Ishikawa (cell line): ENCODE results near the gene LAMC1.

Source experiments
- CEBPB ChIP-seq: IDR thresholded peaks from 2 replicates; pipeline ENCODE4 v1.6.1; 2012
- CREB1 ChIP-seq: IDR thresholded peaks from 2 replicates; pipeline ENCODE4 v1.6.1; 2012; ENCODE audit warnings: low read depth
- EGR1 ChIP-seq: IDR thresholded peaks from 2 replicates; pipeline ENCODE4 v1.6.1; 2012
- EP300 ChIP-seq: IDR thresholded peaks from 2 replicates; pipeline ENCODE4 v1.6.1; 2012; ENCODE audit warnings: borderline replicate concordance
- FOXM1 ChIP-seq: IDR thresholded peaks from 2 replicates; pipeline ENCODE4 v1.6.1; 2012; ENCODE audit warnings: low read depth, borderline replicate concordance
- NFIC ChIP-seq: IDR thresholded peaks from 2 replicates; pipeline ENCODE4 v1.6.1; 2012
- RAD21 ChIP-seq: IDR thresholded peaks from 2 replicates; pipeline ENCODE4 v1.6.1; 2012; ENCODE audit warnings: low read depth
- TAF1 ChIP-seq: IDR thresholded peaks from 2 replicates; pipeline ENCODE4 v1.6.1; 2012; ENCODE audit warnings: low read depth, mild to moderate bottlenecking
- TCF12 ChIP-seq: IDR thresholded peaks from 2 replicates; pipeline ENCODE4 v1.6.1; 2012; ENCODE audit warnings: low read depth
- TEAD4 ChIP-seq: IDR thresholded peaks from 2 replicates; pipeline ENCODE4 v1.6.1; 2012
- YY1 ChIP-seq: IDR thresholded peaks from 2 replicates; pipeline ENCODE4 v1.6.1; 2012; ENCODE audit warnings: low read depth
- ZBTB7A ChIP-seq: IDR thresholded peaks from 2 replicates; pipeline ENCODE4 v1.6.1; 2012; ENCODE audit warnings: low read depth
- TF ChIP-seq, protein P1 (sequence below): IDR thresholded peaks from 2 replicates; pipeline ENCODE4 v1.6.1; 2012
- TF ChIP-seq, protein P2 (sequence below): IDR thresholded peaks from 2 replicates; pipeline ENCODE4 v1.6.1; 2012; ENCODE audit warnings: low read depth, mild to moderate bottlenecking
- TF ChIP-seq, protein P3 (sequence below): IDR thresholded peaks from 2 replicates; pipeline ENCODE4 v1.6.1; 2012

LAMC1 gene

DNA sequence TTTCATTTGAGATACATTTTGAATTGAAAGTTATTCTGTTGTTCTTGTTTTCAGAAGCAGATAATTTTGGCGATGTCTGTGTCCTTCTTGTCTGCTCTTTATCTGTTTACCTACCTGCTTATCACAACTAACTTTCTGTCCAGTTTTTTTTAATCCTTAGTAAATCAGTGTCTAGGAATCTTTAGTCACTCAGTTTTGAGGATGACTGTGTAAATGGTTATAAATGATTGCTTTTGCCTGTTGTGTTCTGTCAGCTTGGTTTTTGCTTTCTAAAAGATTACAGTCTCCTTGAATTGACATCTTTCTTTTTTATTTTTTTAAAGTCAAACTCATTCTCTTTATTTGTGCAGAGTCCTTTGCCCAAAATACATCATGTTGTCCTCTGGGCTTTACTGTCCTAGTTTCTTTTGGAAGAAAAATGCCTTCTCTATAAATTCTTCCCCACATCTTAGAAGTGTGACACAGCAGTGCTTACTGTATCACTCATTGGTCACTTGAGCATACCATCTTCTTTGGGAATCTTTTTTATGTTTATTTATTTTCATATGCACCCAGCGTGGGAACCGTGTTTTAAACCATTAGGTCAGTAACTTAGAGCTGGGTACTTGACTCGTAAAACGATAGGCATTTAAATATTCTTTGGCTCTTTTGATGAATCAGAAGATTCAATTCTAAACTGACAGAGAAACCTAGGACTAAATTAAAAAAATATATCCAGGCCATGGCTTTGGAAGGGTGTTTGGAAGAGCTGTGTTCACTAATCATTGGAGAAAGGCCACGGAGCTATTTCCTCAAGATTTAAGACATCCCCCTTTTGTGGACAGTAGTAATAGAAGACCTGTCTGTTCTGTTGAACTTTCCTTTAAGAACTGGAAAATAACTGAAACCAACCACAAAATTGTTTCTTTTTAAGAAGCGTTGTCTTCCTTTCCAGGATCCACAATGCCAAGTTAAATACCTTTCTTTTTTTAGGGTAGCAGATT, 20.9 kb downstream of the LAMC1 start:
- TF ChIP-seq, protein P1, sequence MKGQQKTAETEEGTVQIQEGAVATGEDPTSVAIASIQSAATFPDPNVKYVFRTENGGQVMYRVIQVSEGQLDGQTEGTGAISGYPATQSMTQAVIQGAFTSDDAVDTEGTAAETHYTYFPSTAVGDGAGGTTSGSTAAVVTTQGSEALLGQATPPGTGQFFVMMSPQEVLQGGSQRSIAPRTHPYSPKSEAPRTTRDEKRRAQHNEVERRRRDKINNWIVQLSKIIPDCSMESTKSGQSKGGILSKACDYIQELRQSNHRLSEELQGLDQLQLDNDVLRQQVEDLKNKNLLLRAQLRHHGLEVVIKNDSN: no peak
- TF ChIP-seq FOXM1: no peak
- no peak for TF ChIP-seq TEAD4
- no peak for TF ChIP-seq RAD21
- no peak for TF ChIP-seq TAF1
- TF ChIP-seq, protein P2, sequence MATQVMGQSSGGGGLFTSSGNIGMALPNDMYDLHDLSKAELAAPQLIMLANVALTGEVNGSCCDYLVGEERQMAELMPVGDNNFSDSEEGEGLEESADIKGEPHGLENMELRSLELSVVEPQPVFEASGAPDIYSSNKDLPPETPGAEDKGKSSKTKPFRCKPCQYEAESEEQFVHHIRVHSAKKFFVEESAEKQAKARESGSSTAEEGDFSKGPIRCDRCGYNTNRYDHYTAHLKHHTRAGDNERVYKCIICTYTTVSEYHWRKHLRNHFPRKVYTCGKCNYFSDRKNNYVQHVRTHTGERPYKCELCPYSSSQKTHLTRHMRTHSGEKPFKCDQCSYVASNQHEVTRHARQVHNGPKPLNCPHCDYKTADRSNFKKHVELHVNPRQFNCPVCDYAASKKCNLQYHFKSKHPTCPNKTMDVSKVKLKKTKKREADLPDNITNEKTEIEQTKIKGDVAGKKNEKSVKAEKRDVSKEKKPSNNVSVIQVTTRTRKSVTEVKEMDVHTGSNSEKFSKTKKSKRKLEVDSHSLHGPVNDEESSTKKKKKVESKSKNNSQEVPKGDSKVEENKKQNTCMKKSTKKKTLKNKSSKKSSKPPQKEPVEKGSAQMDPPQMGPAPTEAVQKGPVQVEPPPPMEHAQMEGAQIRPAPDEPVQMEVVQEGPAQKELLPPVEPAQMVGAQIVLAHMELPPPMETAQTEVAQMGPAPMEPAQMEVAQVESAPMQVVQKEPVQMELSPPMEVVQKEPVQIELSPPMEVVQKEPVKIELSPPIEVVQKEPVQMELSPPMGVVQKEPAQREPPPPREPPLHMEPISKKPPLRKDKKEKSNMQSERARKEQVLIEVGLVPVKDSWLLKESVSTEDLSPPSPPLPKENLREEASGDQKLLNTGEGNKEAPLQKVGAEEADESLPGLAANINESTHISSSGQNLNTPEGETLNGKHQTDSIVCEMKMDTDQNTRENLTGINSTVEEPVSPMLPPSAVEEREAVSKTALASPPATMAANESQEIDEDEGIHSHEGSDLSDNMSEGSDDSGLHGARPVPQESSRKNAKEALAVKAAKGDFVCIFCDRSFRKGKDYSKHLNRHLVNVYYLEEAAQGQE: no peak
- TF ChIP-seq YY1: no peak
- TF ChIP-seq, protein P3, sequence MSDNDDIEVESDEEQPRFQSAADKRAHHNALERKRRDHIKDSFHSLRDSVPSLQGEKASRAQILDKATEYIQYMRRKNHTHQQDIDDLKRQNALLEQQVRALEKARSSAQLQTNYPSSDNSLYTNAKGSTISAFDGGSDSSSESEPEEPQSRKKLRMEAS: no peak
- TF ChIP-seq TCF12: no peak
- TF ChIP-seq CREB1: no peak
- no peak for TF ChIP-seq ZBTB7A
- TF ChIP-seq EP300: no peak
- TF ChIP-seq NFIC: no peak
- no peak for TF ChIP-seq EGR1
- no peak for TF ChIP-seq CEBPB

DNA sequence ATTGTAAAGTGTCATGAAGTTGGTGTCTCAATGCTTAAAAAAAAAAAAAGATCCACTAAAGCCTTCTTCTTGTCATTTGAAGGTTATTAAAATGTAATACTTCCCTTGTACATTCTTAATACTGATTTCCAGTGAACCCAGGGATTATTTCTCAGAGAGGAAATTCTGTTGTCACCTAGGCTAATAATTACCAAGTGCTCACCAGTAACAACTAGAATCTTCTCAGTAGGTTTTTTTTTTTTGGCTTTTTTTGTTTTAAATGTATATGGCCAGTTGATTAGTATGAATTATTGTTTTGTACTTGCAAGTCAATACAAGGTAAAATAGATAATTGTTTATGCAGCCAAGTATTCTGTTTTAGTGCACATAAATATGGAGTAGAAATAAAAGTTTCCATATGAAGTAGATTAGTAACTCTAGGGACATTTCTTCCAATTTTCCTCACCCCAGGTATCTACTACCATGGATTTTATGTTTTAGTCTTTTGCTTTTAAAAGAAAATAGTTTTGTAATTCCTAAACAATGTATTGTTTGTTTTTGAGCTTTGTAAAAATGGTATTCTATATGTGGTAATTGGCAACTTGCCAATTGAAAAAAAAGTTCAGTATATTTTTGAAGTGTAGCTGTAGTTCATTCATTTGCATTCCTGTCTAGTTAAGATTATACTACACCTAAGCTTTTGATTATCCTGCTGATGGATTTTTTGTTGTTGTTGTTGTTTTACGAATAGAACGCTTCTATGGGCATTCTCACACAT, 21.9 kb downstream of the LAMC1 start:
- TF ChIP-seq NFIC (peak; percentile 86), TAF1 (no peak)

DNA sequence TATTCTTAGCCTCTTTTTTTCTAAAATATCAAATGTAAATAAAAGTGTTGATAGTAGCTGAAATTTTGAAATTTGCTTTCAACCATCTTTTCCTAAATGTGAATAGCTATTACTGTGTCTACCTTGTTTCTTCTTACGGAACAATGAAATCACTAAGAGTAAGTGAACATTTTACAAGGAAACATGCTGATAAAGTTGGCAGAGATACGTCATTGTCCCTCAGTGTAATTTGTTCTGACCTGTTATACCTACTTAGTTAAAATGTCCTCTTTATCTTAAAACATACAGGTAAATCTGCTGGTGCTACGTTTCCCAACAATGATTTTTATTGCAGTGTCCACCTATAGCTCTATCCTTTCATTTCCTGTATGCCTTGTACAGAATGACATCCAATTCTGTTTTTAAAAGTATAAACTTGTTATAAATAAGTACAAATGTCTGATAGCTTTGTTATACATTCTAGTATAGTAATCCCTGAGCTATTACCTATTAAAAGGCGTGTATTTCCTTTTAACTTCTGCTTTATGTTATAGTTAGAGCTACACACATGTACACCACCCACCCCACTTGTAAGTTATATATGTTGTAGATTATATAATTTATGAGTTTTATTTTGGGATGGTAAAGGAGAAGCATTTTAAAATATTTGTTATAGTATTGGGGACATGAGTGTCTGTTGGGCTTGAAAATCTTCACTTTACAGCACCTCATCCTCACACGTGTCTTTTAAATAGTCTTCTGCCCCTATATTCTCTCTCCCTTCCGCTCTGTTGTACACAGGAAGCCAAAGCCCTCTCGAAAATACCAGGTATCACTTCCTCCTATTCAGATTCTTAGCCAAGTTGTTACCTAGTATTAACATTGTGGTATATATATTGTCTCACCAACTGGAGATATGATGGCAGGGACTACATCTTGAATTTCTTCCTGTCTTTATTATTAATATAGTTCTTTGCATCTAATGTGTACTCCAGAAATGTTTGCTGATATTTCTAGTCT, 25.2 kb downstream of the LAMC1 start:
- TF ChIP-seq, protein P1: no peak
- TF ChIP-seq NFIC (no peak), FOXM1 (no peak), CREB1 (no peak), RAD21 (no peak), TEAD4 (no peak), ZBTB7A (no peak), TAF1 (no peak), TCF12 (no peak), YY1 (no peak), CEBPB (no peak), EGR1 (no peak)
- TF ChIP-seq, protein P3: no peak

DNA sequence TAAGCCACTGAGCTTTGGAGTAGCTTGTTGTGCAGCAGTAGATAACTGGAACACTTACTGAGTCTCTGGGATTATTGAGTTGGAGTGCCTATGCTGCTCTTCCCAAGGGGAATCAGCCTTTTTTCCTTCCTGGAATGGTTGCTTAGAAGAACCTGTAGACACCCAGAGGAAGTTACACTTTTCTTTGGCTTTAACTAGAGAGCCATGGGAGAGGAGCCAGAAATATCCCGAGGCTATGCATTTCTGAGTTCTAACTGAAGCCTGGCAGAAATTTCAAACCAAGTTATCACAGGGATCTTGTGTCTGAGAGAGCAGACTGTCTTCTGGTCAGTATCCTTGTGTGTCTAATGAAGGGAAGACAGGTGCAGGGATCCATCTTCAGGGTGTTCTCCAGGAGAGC, 28.3 kb downstream of the LAMC1 start:
- TF ChIP-seq TCF12 (no peak), FOXM1 (no peak), ZBTB7A (no peak), EP300 (no peak), CREB1 (no peak), CEBPB (no peak)

DNA sequence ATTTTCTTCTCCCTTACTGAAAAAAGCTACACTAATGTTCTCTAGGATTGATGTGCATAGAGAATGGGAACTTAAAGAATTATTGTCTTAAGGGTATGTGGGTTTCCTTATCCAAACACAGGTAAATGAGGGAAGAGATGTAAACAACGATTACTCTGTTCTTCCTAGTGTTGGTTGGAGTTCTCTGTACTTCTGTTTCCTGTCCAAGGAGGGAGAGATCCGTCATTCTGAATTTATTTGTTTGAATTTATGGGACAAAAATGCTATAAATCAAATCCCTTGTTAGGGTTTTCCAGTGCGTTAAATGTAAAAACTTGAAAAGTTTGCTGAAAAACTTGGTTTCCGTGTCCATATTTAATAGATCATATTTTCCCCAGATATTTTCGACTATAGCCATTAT, 29.6 kb downstream of the LAMC1 start:
- no peak for TF ChIP-seq EP300
- no peak for TF ChIP-seq RAD21
- no peak for TF ChIP-seq FOXM1
- TF ChIP-seq NFIC: no peak
- TF ChIP-seq, protein P1: no peak
- no peak for TF ChIP-seq CEBPB
- no peak for TF ChIP-seq TEAD4
- TF ChIP-seq CREB1: no peak
- TF ChIP-seq, protein P2: no peak
- no peak for TF ChIP-seq YY1
- no peak for TF ChIP-seq TAF1
- TF ChIP-seq EGR1: no peak
- TF ChIP-seq ZBTB7A: no peak
- TF ChIP-seq TCF12: no peak
- TF ChIP-seq, protein P3: no peak
